ENCODE data around the gene GPBAR1.

GPBAR1 gene

GRCh38 chr2:218260742-218261422, at the start of gene GPBAR1:
Gene GPBAR1, plus strand, starts transcription at chr2:218261015. Its CDS starts 1,710 bp downstream, at chr2:218262725.
- no peak for DNase-seq

- DNase-seq, result no peak
Observed at GRCh38 chr2:218214116-218214515, 46.7 kb upstream of the GPBAR1 start.

- no peak for DNase-seq
Observed at GRCh38 chr2:218216336-218216673, 44.5 kb upstream of the GPBAR1 start.

- peak; percentile 91 to 92 for DNase-seq
Observed at GRCh38 chr2:218216674-218217359, 44.0 kb upstream of the GPBAR1 start, which contains the start of gene ARPC2. Gene ARPC2, plus strand, starts transcription at chr2:218217189. Its CDS starts 282 bp downstream, at chr2:218217471.

GRCh38 chr2:218217360-218218267, 43.2 kb upstream of the GPBAR1 start:
- DNase-seq, result peak; percentile 76 to 83

- peak in 1 of 2 donors; percentile 20 for DNase-seq
Observed at GRCh38 chr2:218218268-218219185, 42.3 kb upstream of the GPBAR1 start.

- no peak for DNase-seq
Observed at GRCh38 chr2:218219934-218220333, 40.9 kb upstream of the GPBAR1 start.

- DNase-seq, result no peak
Observed at GRCh38 chr2:218221000-218221399, 39.8 kb upstream of the GPBAR1 start.

- DNase-seq, result peak; percentile 26 to 33
Observed at GRCh38 chr2:218223046-218223445, 37.8 kb upstream of the GPBAR1 start.

GRCh38 chr2:218224186-218224585, 36.6 kb upstream of the GPBAR1 start:
- no peak for DNase-seq

- DNase-seq, result no peak
Observed at GRCh38 chr2:218226903-218227302, 33.9 kb upstream of the GPBAR1 start.

GRCh38 chr2:218228366-218229090, 32.3 kb upstream of the GPBAR1 start:
- no peak for DNase-seq

- peak; percentile 29 to 44 for DNase-seq
Observed at GRCh38 chr2:218229239-218229638, 31.6 kb upstream of the GPBAR1 start.

GRCh38 chr2:218229851-218230250, 31.0 kb upstream of the GPBAR1 start:
- no peak for DNase-seq

GRCh38 chr2:218230882-218231281, 29.9 kb upstream of the GPBAR1 start:
- DNase-seq, result peak in 1 of 2 donors; percentile 12

- DNase-seq, result no peak
Observed at GRCh38 chr2:218233543-218233942, 27.3 kb upstream of the GPBAR1 start.

- DNase-seq, result no peak
Observed at GRCh38 chr2:218234521-218234920, 26.3 kb upstream of the GPBAR1 start.

GRCh38 chr2:218235017-218235416, 25.8 kb upstream of the GPBAR1 start:
- no peak for DNase-seq

GRCh38 chr2:218236829-218237228, 24.0 kb upstream of the GPBAR1 start:
- DNase-seq, result no peak

- DNase-seq, result no peak
Observed at GRCh38 chr2:218238887-218239286, 21.9 kb upstream of the GPBAR1 start.

GRCh38 chr2:218244204-218244603, 16.6 kb upstream of the GPBAR1 start:
- no peak for DNase-seq

GRCh38 chr2:218244665-218245064, 16.1 kb upstream of the GPBAR1 start:
- DNase-seq, result no peak

Measured in activated CD4-positive, alpha-beta T cell treated with anti-CD3 and anti-CD28 coated beads for 4 hours (primary cell).